ENCODE results near the gene CYTH2.
A peak's percentile ranks its signal among the peaks of the same experiment; 100 is the strongest.

The CYTH2 gene

DNA sequence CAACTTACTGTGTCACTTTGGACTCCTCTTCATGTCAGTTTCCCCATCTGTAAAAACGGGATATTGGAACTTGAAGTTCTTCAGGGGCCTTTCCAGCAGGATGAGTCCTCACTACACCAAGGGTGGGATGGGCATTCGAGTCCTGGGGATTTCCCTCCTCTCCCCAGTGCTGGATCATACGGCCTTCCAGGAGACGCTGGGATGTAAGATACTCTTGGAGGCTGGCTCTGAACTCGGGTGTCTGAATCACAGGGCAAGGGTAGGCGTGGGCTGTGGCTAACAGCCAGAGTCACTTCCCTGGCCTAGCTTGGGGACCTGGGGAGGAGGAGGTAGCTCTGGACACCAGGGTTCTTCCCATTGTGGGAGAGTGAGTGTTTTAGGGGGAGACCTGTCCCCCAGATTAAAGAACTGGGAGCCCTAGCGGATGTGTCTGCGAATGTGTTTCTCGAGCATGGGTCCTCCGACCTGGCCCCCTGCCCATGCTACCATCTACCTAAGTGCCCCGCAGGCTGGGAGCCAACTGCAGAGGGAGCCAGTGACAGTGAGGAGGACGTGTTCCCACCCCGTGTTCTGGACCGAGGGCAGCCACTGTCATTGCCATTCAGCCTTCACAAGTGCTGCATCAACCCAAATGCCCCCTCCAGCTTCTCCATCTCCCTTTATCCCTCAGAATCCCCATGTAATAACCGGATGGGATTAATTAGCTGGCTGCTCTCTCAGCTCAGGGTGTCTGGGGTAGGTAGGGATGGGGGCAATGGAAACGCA is 2.4 kb upstream of the CYTH2 start:
- H3K27ac ChIP-seq, result peak overlapping the region; percentile 98
- POLR2A ChIA-PET (ENCODE audit: low non-redundant PET), result no interaction called here
- TF ChIP-seq, protein P1, sequence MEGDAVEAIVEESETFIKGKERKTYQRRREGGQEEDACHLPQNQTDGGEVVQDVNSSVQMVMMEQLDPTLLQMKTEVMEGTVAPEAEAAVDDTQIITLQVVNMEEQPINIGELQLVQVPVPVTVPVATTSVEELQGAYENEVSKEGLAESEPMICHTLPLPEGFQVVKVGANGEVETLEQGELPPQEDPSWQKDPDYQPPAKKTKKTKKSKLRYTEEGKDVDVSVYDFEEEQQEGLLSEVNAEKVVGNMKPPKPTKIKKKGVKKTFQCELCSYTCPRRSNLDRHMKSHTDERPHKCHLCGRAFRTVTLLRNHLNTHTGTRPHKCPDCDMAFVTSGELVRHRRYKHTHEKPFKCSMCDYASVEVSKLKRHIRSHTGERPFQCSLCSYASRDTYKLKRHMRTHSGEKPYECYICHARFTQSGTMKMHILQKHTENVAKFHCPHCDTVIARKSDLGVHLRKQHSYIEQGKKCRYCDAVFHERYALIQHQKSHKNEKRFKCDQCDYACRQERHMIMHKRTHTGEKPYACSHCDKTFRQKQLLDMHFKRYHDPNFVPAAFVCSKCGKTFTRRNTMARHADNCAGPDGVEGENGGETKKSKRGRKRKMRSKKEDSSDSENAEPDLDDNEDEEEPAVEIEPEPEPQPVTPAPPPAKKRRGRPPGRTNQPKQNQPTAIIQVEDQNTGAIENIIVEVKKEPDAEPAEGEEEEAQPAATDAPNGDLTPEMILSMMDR (conservative IDR thresholded peaks at IDR 0.05; ENCODE audit: low read depth), result no peak
- no peak for DNase-seq (ENCODE audit: low spot score)
- CTCF ChIA-PET, result no interaction called here

DNA sequence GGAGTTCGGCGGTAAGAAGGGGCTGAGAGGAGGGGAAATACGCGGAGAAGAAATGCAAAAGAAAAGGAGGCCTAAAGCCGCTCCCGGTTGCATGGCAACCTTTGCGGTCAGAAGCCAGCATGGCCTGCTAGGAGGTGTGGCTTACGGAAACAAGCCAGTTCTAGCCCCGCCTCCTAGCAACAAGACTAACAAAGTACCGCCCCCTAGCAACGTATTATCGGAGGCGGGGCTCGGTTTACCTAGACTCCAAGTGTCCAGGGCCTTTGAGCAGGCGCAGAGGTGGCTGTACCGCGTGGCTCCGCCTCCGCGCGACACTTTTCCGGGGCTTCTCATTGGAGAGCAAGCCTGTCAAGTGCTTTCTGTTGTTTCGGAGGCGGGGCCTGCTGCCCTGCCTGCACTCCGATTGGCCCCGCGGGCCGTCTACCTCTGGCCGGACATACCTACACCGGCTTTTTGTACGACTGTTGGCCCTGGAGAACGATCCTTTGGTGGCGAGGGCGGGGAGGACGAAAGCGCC is 339 bp upstream of the CYTH2 start:
- ChIA-PET POLR2A (ENCODE audit: low non-redundant PET) (interaction anchor here (1.3 kb wide), 1 partner anchor 19 kb away, joined by 6 read pairs; no protein-coding TSS in a partner anchor), CTCF (no interaction called here)
- DNase-seq (ENCODE audit: low spot score), result peak; percentile 96
- TF ChIP-seq, protein P1 (conservative IDR thresholded peaks at IDR 0.05; ENCODE audit: low read depth), result no peak
- H3K27ac ChIP-seq, result peak overlapping the region; percentile 98

DNA sequence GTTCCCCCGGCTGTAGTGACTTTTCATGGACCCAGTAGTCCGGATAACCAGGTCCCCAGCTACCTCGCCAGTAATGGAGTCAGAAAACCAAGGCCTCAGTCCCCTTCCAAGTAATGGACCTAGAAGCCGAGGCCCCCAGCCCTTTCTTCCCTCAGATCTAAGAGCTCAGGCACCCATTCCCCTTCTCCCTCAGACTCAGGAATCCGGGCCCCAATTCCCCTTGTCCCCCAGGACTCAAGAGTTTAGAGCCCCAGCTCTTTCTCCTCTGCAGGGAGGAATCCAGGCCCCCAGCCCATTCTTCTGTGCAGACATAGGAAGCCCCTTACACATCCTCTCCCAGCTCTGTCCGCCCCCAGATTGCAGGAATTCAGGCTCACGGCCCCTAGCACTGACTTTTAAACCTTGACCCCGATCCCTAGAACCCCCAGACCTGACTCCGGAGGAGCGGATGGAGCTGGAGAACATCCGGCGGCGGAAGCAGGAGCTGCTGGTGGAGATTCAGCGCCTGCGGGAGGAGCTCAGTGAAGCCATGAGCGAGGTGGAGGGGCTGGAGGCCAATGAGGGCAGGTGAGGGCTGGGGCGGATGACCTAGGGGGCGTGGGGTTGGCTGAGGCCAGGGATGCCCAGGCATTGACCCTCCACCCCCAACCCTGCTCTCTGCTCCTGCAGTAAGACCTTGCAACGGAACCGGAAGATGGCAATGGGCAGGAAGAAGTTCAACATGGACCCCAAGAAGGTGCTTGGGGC is 938 bp downstream of the CYTH2 start:
- peak overlapping the region; percentile 98 for H3K27ac ChIP-seq
- ChIA-PET POLR2A (ENCODE audit: low non-redundant PET) (interaction anchor here (0.6 to 1.3 kb wide), 2 partner anchors 18 to 179 kb away, joined by 4 to 6 read pairs; no protein-coding TSS in a partner anchor), CTCF (interaction anchor here (0.7 to 1.2 kb wide), 2 partner anchors 20 to 106 kb away, joined by 3 to 4 read pairs; partner anchors contain the start of gene SYNGR4)

DNA sequence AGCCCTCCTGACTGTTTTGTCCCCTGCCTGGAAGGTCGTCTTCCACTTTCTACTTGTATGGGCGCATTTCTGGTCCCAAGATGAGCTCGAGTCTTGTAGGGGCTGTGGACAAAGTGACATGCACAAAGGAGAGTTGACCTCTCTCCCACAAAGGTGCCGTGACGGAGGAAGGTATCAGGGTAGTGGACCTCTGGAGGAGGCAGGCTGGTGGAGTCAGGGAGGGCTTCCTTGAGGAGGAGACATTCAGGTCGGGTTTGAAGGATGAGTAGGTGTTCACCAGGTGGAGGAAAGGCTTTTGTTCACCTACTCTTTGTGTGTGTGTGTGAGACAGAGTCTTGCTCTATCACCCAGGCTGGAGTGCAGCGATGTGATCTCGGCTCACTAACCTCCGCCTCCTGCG is 1.7 kb downstream of the CYTH2 start:
- DNase-seq (ENCODE audit: low spot score), result no peak
- ChIA-PET POLR2A (ENCODE audit: low non-redundant PET) (no interaction called here), CTCF (interaction anchor here (0.7 to 1.2 kb wide), 2 partner anchors 19 to 107 kb away, joined by 3 to 4 read pairs; partner anchors contain the start of gene SYNGR4)
- peak overlapping the region; percentile 98 for H3K27ac ChIP-seq
- TF ChIP-seq, protein P1 (conservative IDR thresholded peaks at IDR 0.05; ENCODE audit: low read depth), result no peak

More for the DNA sequence above, 938 bp downstream of the CYTH2 start:
- TF ChIP-seq, protein P1 (conservative IDR thresholded peaks at IDR 0.05; ENCODE audit: low read depth), result no peak
- no peak for DNase-seq (ENCODE audit: low spot score)

DNA sequence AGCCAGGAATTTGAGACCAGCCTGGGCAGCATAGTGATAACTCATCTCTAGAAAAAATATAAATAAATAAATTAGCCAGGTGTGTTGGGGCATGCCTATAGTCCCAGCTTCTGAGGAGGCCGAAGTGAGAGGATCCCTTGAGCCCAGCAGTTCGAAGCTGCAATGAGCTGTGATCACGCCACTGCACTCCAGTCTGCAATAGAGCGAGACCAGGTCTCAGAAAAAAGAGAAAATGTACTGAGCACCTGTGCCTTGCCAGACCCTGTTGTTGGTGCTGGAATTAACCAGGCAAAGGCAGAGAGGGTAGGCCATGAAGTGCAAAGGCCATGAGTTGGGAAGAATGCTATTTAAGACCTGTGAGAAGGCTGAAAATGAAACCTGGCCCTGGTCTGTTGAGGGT is 2.7 kb downstream of the CYTH2 start:
- peak overlapping the region; percentile 98 for H3K27ac ChIP-seq
- TF ChIP-seq, protein P1 (conservative IDR thresholded peaks at IDR 0.05; ENCODE audit: low read depth), result no peak
- POLR2A ChIA-PET (ENCODE audit: low non-redundant PET), result no interaction called here
- DNase-seq (ENCODE audit: low spot score), result no peak
- CTCF ChIA-PET, result no interaction called here
